ENCODE data around the gene CYFIP2.

DNA sequence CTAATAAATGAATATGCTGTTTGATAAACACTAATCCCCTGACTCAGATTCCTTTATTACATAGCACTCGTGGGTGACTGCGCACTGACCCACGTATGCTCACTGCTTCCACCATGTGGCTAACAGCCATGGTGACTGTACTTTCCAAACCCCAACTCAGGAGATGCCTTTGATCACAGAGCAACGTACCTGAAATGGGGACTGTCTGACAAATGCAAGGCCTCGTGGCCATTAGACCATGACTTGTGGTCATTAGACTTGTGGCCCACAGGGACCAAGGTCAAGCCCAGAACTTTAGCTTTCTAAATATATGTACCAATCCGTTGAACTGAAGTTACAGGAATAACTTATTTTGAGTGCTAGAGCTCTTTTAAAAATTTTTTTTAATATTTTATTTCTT lies 46.6 kb downstream of the CYFIP2 start:
- TF ChIP-seq, protein P1, sequence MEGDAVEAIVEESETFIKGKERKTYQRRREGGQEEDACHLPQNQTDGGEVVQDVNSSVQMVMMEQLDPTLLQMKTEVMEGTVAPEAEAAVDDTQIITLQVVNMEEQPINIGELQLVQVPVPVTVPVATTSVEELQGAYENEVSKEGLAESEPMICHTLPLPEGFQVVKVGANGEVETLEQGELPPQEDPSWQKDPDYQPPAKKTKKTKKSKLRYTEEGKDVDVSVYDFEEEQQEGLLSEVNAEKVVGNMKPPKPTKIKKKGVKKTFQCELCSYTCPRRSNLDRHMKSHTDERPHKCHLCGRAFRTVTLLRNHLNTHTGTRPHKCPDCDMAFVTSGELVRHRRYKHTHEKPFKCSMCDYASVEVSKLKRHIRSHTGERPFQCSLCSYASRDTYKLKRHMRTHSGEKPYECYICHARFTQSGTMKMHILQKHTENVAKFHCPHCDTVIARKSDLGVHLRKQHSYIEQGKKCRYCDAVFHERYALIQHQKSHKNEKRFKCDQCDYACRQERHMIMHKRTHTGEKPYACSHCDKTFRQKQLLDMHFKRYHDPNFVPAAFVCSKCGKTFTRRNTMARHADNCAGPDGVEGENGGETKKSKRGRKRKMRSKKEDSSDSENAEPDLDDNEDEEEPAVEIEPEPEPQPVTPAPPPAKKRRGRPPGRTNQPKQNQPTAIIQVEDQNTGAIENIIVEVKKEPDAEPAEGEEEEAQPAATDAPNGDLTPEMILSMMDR (IDR thresholded peaks at IDR 0.05), result 0 out of 2 replicates have a peak, but pooled peaks have one; percentile 20
- TF ChIP-seq, protein P2, sequence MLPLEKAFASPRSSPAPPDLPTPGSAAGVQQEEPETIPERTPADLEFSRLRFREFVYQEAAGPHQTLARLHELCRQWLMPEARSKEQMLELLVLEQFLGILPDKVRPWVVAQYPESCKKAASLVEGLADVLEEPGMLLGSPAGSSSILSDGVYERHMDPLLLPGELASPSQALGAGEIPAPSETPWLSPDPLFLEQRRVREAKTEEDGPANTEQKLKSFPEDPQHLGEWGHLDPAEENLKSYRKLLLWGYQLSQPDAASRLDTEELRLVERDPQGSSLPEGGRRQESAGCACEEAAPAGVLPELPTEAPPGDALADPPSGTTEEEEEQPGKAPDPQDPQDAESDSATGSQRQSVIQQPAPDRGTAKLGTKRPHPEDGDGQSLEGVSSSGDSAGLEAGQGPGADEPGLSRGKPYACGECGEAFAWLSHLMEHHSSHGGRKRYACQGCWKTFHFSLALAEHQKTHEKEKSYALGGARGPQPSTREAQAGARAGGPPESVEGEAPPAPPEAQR (CRISPR knock-in tag; IDR thresholded peaks at IDR 0.05), result no peak
- TF ChIP-seq TCF7 (CRISPR knock-in tag; IDR thresholded peaks at IDR 0.05; ENCODE audit: low read depth) (no peak), TEAD4 (CRISPR knock-in tag; IDR thresholded peaks at IDR 0.05) (no peak)
- TF ChIP-seq, protein P3, sequence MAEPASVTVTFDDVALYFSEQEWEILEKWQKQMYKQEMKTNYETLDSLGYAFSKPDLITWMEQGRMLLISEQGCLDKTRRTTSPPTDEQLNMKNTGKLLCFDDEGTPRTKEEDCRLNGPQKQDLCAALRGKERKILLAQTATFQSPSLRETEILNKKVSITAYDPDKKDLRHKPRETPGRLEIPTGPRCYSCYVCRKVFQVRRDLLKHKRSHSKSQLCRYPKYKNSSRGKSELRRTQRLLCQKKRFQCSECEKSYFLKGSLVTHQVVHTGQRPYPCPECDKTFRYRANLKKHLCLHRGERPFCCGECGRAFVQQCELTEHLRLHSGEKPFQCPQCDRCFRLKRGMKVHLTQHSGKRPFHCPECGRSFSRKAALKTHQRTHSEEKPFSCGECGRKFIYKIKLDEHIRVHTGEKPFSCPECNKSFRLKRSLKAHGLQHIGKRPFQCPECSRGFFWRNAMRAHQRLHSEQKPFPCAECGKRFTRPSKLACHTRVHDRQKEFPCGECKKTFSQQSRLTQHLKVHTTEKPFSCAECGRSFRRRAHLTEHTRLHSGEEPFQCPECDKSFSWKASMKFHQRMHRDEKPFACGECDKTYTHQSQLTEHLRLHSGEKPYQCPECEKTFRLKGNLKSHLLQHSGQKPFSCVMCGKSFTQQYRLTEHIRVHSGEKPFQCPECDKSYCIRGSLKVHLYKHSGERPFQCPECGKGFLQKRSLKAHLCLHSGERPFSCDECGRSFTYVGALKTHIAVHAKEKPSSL (CRISPR knock-in tag; conservative IDR thresholded peaks at IDR 0.05), result no peak
- TF ChIP-seq, protein P4, sequence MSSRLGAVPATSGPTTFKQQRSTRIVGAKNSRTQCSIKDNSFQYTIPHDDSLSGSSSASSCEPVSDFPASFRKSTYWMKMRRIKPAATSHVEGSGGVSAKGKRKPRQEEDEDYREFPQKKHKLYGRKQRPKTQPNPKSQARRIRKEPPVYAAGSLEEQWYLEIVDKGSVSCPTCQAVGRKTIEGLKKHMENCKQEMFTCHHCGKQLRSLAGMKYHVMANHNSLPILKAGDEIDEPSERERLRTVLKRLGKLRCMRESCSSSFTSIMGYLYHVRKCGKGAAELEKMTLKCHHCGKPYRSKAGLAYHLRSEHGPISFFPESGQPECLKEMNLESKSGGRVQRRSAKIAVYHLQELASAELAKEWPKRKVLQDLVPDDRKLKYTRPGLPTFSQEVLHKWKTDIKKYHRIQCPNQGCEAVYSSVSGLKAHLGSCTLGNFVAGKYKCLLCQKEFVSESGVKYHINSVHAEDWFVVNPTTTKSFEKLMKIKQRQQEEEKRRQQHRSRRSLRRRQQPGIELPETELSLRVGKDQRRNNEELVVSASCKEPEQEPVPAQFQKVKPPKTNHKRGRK (CRISPR knock-in tag; IDR thresholded peaks at IDR 0.05; ENCODE audit: borderline replicate concordance), result no peak
- TF ChIP-seq, protein P5, sequence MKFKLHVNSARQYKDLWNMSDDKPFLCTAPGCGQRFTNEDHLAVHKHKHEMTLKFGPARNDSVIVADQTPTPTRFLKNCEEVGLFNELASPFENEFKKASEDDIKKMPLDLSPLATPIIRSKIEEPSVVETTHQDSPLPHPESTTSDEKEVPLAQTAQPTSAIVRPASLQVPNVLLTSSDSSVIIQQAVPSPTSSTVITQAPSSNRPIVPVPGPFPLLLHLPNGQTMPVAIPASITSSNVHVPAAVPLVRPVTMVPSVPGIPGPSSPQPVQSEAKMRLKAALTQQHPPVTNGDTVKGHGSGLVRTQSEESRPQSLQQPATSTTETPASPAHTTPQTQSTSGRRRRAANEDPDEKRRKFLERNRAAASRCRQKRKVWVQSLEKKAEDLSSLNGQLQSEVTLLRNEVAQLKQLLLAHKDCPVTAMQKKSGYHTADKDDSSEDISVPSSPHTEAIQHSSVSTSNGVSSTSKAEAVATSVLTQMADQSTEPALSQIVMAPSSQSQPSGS (CRISPR knock-in tag; IDR thresholded peaks at IDR 0.05; ENCODE audit: borderline replicate concordance, low read depth), result no peak

Measured in WTC11 (cell line).